ENCODE measurements around the gene TSN. TPM values are rescaled to one million over a fixed set of nuclear protein-coding genes. Genes with fewer than 3 reads are reported as not detected.

TSN gene
- total RNA-seq, 1 experiment from 2014 or later = 91.5 TPM

DNA sequence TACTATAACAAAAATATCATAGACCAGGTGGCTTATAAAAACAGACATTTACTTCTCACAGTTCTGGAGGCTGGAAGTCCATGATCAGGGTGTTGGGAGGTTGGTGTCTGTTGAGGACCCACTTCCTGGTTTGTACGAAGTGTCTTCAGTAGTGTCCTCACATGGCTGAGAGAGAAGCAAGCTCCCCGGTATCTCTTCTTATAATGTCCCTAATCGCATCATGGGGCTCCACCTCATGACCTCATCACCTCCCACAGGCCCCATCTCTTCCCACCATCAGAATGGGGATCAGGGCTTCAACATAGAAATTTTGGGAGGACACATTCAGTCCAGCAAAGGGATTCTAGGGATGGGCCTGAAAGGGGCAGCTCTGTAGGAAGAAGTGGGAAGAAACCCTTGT lies 14.0 kb upstream of the TSN start:
- intact Hi-C loops (cut with micrococcal nuclease) = no loop called here
- RAD21 ChIA-PET (ENCODE audit: low non-redundant PET in 1 of 2, low total read pairs in 2 of 2, uncharacterized antibody in 2 of 2, unreplicated experiment in 2 of 2) = no interaction called here
- no peak for DNase-seq (ENCODE audit: low read depth, low spot score)
- BruUV-seq (replicated peaks) = no TSS peak
- H3K36me3 ChIP-seq (ENCODE audit: control insufficient read depth in 1 of 2, insufficient read depth in 2 of 2, low read length in 2 of 2) = no peaks in the 10 kb centered on the region
- CTCF ChIA-PET = no interaction called here
- H3K4me1 ChIP-seq (ENCODE audit: control insufficient read depth in 1 of 2, insufficient read depth in 2 of 2, low read length in 2 of 2) = peaks cover 3 to 8% of the 10 kb centered on the region in 2 experiments; a peak in 3 of 4 replicates
- H3K4me3 ChIP-seq (replicated peaks in 1 of 2; ENCODE audit: low read depth in 1 of 2, low read length in 2 of 2) = no peak overlapping the region
- H3K4me2 ChIP-seq (ENCODE audit: low read length) = no peak overlapping the region
- H3K9ac ChIP-seq (ENCODE audit: low read length) = no peak overlapping the region
- H3K9me3 ChIP-seq (ENCODE audit: control insufficient read depth in 1 of 2, insufficient read depth in 1 of 2, low read depth in 1 of 2, low read length in 2 of 2) = no peaks in the 10 kb centered on the region
- H4K20me1 ChIP-seq (ENCODE audit: insufficient read depth) = no peaks in the 10 kb centered on the region
- H3K27me3 ChIP-seq (ENCODE audit: insufficient read depth, low read length) = no peaks in the 10 kb centered on the region
- H3K27ac ChIP-seq (ENCODE audit: low read depth, low read length) = no peak overlapping the region
- no peak for TF ChIP-seq SIN3A (IDR thresholded peaks at IDR 0.05; ENCODE audit: low read depth)
- POLR2A ChIA-PET = no interaction called here
- H2AFZ ChIP-seq (ENCODE audit: low read depth, low read length, poor library complexity, severe bottlenecking) = no peak overlapping the region
- no peak for ATAC-seq
- H3K79me2 ChIP-seq (ENCODE audit: insufficient read depth, low read length) = peaks cover 3% of the 10 kb centered on the region
- H3K9me2 ChIP-seq (ENCODE audit: insufficient read depth) = no peaks in the 10 kb centered on the region

- BruUV-seq (replicated peaks) = no TSS peak
- H3K4me1 ChIP-seq (ENCODE audit: control insufficient read depth in 1 of 2, insufficient read depth in 2 of 2, low read length in 2 of 2) = no peaks in the 10 kb centered on the region
- H3K27ac ChIP-seq (ENCODE audit: low read depth, low read length) = no peak overlapping the region
- DNase-seq (ENCODE audit: low read depth, low spot score) (no peak), ATAC-seq (no peak)
- TF ChIP-seq FOSL1 (IDR thresholded peaks at IDR 0.05; ENCODE audit: low read depth) = no peak
- no peak for TF ChIP-seq SRF (IDR thresholded peaks at IDR 0.05; ENCODE audit: low read depth)
- TF ChIP-seq POLR2AphosphoS5 (IDR thresholded peaks at IDR 0.05; ENCODE audit: low read depth, low read length) = no peak
- no peak for TF ChIP-seq SP1 (IDR thresholded peaks at IDR 0.05; ENCODE audit: low read depth)
- TF ChIP-seq, protein P1, sequence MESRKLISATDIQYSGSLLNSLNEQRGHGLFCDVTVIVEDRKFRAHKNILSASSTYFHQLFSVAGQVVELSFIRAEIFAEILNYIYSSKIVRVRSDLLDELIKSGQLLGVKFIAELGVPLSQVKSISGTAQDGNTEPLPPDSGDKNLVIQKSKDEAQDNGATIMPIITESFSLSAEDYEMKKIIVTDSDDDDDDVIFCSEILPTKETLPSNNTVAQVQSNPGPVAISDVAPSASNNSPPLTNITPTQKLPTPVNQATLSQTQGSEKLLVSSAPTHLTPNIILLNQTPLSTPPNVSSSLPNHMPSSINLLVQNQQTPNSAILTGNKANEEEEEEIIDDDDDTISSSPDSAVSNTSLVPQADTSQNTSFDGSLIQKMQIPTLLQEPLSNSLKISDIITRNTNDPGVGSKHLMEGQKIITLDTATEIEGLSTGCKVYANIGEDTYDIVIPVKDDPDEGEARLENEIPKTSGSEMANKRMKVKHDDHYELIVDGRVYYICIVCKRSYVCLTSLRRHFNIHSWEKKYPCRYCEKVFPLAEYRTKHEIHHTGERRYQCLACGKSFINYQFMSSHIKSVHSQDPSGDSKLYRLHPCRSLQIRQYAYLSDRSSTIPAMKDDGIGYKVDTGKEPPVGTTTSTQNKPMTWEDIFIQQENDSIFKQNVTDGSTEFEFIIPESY (IDR thresholded peaks at IDR 0.05; ENCODE audit: extremely low read depth, insufficient replicate concordance, low read length) = no peak
- TF ChIP-seq JUND (IDR thresholded peaks at IDR 0.05) = no peak
- TF ChIP-seq RAD21 (IDR thresholded peaks at IDR 0.05; ENCODE audit: low read depth) = no peak
- TF ChIP-seq SIN3A (IDR thresholded peaks at IDR 0.05; ENCODE audit: low read depth) = no peak
- TF ChIP-seq ZFX (IDR thresholded peaks at IDR 0.05) = no peak
- no peak for TF ChIP-seq MAX (IDR thresholded peaks at IDR 0.05)
- no peak for TF ChIP-seq ELF1 (IDR thresholded peaks at IDR 0.05; ENCODE audit: borderline replicate concordance, low read depth)
- no peak for TF ChIP-seq EZH2phosphoT487 (IDR thresholded peaks at IDR 0.05; ENCODE audit: borderline replicate concordance)
- no peak for TF ChIP-seq ATF3 (IDR thresholded peaks at IDR 0.05)
- TF ChIP-seq CBX3 (IDR thresholded peaks at IDR 0.05; ENCODE audit: low read depth) = no peak
- no peak for TF ChIP-seq TCF7L2 (IDR thresholded peaks at IDR 0.05; ENCODE audit: borderline replicate concordance, extremely low read depth, insufficient read depth, insufficient read length)
- TF ChIP-seq REST (IDR thresholded peaks at IDR 0.05; ENCODE audit: low read depth) = no peak
- H2AFZ ChIP-seq (ENCODE audit: low read depth, low read length, poor library complexity, severe bottlenecking) = no peak overlapping the region
- POLR2A ChIA-PET = no interaction called here
- H3K4me2 ChIP-seq (ENCODE audit: low read length) = no peak overlapping the region
- H4K20me1 ChIP-seq (ENCODE audit: insufficient read depth) = no peaks in the 10 kb centered on the region
- H3K79me2 ChIP-seq (ENCODE audit: insufficient read depth, low read length) = no peaks in the 10 kb centered on the region
- no peaks in the 10 kb centered on the region for H3K9me3 ChIP-seq (ENCODE audit: control insufficient read depth in 1 of 2, insufficient read depth in 1 of 2, low read depth in 1 of 2, low read length in 2 of 2)
- no peaks in the 10 kb centered on the region for H3K36me3 ChIP-seq (ENCODE audit: control insufficient read depth in 1 of 2, insufficient read depth in 2 of 2, low read length in 2 of 2)
- no peaks in the 10 kb centered on the region for H3K27me3 ChIP-seq (ENCODE audit: insufficient read depth, low read length)
- RAD21 ChIA-PET (ENCODE audit: low non-redundant PET in 1 of 2, low total read pairs in 2 of 2, uncharacterized antibody in 2 of 2, unreplicated experiment in 2 of 2) = no interaction called here
- H3K9me2 ChIP-seq (ENCODE audit: insufficient read depth) = no peaks in the 10 kb centered on the region
- no peak overlapping the region for H3K4me3 ChIP-seq (replicated peaks in 1 of 2; ENCODE audit: low read depth in 1 of 2, low read length in 2 of 2)
- CTCF ChIA-PET = no interaction called here
- intact Hi-C loops (cut with micrococcal nuclease) = no loop called here
- no peak overlapping the region for H3K9ac ChIP-seq (ENCODE audit: low read length)
Observed at GRCh38 chr2:121746071-121746578, 9.3 kb upstream of the TSN start.
